GM21717 (cell line): ENCODE data around the gene GRP.

Source experiments
- ATAC-seq: cut with Tn5 transposase; IDR thresholded peaks from one replicate; pipeline ENCODE4 v1.9.1; 2021; ENCODE audit warnings: mild to moderate bottlenecking, moderate library complexity; ENCODE audit not compliant: unreplicated experiment

GRP gene

GRCh38 chr18:59266886-59267502 lies 47.0 kb downstream of the GRP start:
- no peak for ATAC-seq

DNA sequence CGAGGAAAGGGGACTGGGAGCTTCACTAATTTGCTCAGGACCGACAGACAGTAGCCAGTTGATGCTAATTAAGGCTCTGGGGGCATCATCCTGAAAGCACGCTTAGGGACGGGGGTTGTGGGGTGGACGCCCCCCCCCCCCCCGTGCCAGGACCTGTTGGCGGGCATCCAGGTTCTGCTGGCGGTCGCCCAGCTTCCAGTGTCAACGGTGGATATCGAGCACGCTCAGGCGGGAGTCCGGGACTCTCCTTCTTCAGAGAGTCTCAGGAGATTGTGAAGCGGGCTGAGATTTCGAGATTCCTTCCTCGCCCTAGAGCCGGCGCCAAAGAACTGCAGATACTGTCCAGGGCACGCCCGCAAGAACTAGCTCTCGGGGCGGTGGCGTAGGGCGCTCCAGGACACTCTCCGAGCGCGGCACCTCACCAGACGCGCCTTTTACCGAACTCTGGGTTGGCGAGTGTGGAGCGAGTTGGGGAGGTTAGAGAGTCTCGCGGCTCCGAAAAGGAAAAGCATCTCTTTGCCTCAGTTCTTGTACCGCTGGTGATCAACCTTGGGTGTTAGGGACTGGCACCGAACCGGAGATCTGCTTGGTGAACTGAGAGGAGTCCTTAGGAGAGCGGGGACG lies 47.7 kb downstream of the GRP start:
- no peak for ATAC-seq

GRCh38 chr18:59268127-59268720 lies 48.3 kb downstream of the GRP start:
- ATAC-seq, result no peak

- no peak for ATAC-seq
Measured at GRCh38 chr18:59268721-59269562, 49.0 kb downstream of the GRP start.

DNA sequence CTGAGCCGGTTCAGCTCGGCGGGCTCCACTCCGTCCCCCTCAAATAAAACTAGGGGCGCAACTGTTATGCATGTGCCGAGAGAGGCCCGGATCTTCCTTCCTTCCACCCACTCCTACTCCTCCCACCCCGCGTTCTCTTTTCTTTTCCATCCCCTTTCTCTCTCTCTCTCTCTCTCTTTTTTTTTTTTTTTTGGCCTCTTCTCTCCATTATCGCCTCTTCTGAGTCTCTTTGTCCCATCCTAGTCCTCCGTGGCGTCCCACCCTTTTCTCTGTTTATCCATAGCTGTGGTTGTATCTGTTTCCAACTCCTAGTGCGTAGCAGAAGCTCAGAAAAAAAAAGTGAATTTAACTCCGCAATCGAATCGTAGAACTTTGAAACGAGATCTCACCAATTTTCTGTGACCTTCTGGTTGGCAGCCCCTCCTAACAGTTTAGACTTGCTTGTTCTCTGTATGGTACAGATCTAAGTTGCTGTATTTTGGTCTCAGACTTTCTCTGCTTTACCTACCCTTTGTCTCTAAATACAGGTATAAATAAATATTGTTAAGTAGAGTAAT lies 49.7 kb downstream of the GRP start:
- no peak for ATAC-seq

GRCh38 chr18:59270689-59271257 lies 50.8 kb downstream of the GRP start:
- ATAC-seq, result no peak

GRCh38 chr18:59271606-59272220 lies 51.8 kb downstream of the GRP start:
- no peak for ATAC-seq

GRCh38 chr18:59272221-59272888 lies 52.4 kb downstream of the GRP start:
- no peak for ATAC-seq

- no peak for ATAC-seq
Measured at GRCh38 chr18:59272891-59273758, 53.2 kb downstream of the GRP start, which contains the start of gene RAX. TSS of gene RAX (minus strand) at chr18:59273454. CDS start at chr18:59273206, 248 bp downstream.

GRCh38 chr18:59273759-59274532 lies 54.0 kb downstream of the GRP start:
- ATAC-seq, result no peak

DNA sequence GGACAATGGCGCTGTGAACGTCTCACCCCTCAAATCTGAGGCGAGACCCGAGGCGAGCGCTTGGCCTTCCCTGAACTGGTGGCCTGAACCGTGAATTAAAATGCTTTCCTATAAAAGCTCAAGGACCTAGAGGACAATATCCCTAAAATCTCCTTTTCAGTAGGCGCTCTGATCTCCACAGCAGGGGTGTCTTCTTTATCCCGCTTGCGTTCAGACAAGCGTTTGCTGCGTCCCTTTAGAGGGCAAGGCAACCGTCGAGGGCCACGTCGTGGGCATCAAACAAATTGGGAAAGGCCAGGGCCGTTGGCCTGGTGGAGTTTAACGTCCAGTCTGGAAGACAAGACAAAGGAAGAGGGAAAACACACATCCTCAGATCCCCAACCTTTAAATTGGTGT lies 54.6 kb downstream of the GRP start:
- no peak for ATAC-seq

GRCh38 chr18:59275406-59275949 lies 55.5 kb downstream of the GRP start:
- no peak for ATAC-seq

DNA sequence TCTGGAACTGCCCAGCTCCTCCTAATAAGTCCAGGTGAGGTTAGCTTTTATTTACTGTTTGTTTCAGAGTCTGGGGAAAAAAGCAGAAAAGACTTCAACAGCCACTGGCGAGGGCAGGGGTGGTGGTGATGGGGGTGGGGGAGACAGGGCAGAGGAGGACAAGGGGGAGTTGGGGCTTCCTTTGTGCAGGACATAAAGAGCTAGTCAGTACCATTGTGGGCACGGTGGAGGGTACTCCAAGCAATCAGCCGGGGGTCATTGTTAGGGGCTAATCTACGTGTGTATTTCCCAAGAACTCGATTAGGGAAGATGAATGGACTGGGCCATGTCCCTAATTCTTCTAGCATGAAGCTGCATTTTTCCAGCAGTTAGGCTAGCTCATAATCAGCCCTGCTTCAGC lies 56.1 kb downstream of the GRP start:
- ATAC-seq, result no peak

GRCh38 chr18:59278793-59279192 lies 58.8 kb downstream of the GRP start:
- ATAC-seq, result no peak

- no peak for ATAC-seq
Measured at GRCh38 chr18:59279193-59279592, 59.2 kb downstream of the GRP start.

DNA sequence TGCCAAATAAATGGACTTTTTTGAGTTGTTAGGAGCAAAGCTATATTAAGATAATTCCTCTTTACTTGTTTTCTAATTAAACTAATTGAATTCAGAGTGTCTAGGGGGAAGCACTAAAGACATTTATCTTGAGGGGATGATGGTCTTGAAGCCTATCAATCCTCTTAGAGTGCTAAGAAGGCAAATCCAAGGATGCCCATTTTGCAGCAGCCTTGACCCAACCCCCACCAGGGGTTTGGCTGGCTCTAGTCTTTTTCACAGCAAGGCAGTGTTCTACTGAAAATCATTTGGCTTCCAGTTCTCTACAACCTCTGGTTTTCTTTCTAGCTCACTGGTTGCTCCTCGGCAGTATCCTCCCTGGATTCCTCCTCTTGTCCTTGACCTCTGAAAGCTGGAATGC lies 59.8 kb downstream of the GRP start:
- ATAC-seq, result no peak
